ENCODE results near the gene TUBA3C. TPM values are rescaled to one million over a fixed set of nuclear protein-coding genes. Genes with fewer than 3 reads are reported as not detected.

Gene TUBA3C
- total RNA-seq, 1 donor from 2014 or later: not detected

GRCh38 chr13:19158526-19159174 lies 23.0 kb downstream of the TUBA3C start:
- no peak overlapping the region for H3K27ac ChIP-seq
- H3K9me3 ChIP-seq: no peaks in the 10 kb centered on the region
- DNase-seq: no peak
- no peaks in the 10 kb centered on the region for H3K36me3 ChIP-seq
- ATAC-seq: no peak
- no peaks in the 10 kb centered on the region for H3K4me1 ChIP-seq
- intact Hi-C loops (cut with DNase I): no loop called here
- TF ChIP-seq CTCF (IDR thresholded peaks at IDR 0.05): no peak
- no peak overlapping the region for H3K4me3 ChIP-seq
- no peaks in the 10 kb centered on the region for H3K27me3 ChIP-seq (ENCODE audit: low read depth)

GRCh38 chr13:19158006-19158405 lies 23.6 kb downstream of the TUBA3C start:
- DNase-seq (no peak), ATAC-seq (no peak)
- no peak for TF ChIP-seq CTCF (IDR thresholded peaks at IDR 0.05)
- H3K27me3 ChIP-seq (ENCODE audit: low read depth): no peaks in the 10 kb centered on the region
- no peak overlapping the region for H3K27ac ChIP-seq
- no peaks in the 10 kb centered on the region for H3K36me3 ChIP-seq
- no peak overlapping the region for H3K4me3 ChIP-seq
- H3K9me3 ChIP-seq: no peaks in the 10 kb centered on the region
- intact Hi-C loops (cut with DNase I): no loop called here
- H3K4me1 ChIP-seq: no peaks in the 10 kb centered on the region

- Histone ChIP-seq H3K27ac (no peak overlapping the region), H3K9me3 (no peaks in the 10 kb centered on the region), H3K4me3 (no peak overlapping the region), H3K4me1 (no peaks in the 10 kb centered on the region), H3K36me3 (no peaks in the 10 kb centered on the region), H3K27me3 (ENCODE audit: low read depth) (no peaks in the 10 kb centered on the region)
- intact Hi-C loops (cut with DNase I): no loop called here
- ATAC-seq (no peak), DNase-seq (no peak)
- TF ChIP-seq CTCF (IDR thresholded peaks at IDR 0.05): no peak
Observed at GRCh38 chr13:19157461-19157860, 24.2 kb downstream of the TUBA3C start.

GRCh38 chr13:19156013-19156825 lies 25.4 kb downstream of the TUBA3C start:
- DNase-seq (no peak), ATAC-seq (no peak)
- Histone ChIP-seq H3K36me3 (no peaks in the 10 kb centered on the region), H3K4me3 (no peak overlapping the region), H3K4me1 (peaks cover 4% of the 10 kb centered on the region), H3K9me3 (no peaks in the 10 kb centered on the region), H3K27ac (no peak overlapping the region), H3K27me3 (ENCODE audit: low read depth) (no peaks in the 10 kb centered on the region)
- no peak for TF ChIP-seq CTCF (IDR thresholded peaks at IDR 0.05)
- intact Hi-C loops (cut with DNase I): no loop called here

- peaks cover 12% of the 10 kb centered on the region for H3K4me1 ChIP-seq
- no peak for TF ChIP-seq CTCF (IDR thresholded peaks at IDR 0.05)
- H3K9me3 ChIP-seq: no peaks in the 10 kb centered on the region
- DNase-seq (no peak), ATAC-seq (no peak)
- no peaks in the 10 kb centered on the region for H3K27me3 ChIP-seq (ENCODE audit: low read depth)
- intact Hi-C loops (cut with DNase I): no loop called here
- no peak overlapping the region for H3K4me3 ChIP-seq
- no peak overlapping the region for H3K27ac ChIP-seq
- H3K36me3 ChIP-seq: no peaks in the 10 kb centered on the region
Observed at GRCh38 chr13:19155321-19155861, 26.2 kb downstream of the TUBA3C start.

Data from lower lobe of right lung (tissue), 2 donors.